Measurements from ENCODE around the gene MYF6. TPM values are rescaled to one million over a fixed set of nuclear protein-coding genes. Genes with fewer than 3 reads are reported as not detected.
A peak's percentile ranks its signal among the peaks of the same experiment; 100 is the strongest.

Gene MYF6
- total and polyA plus RNA-seq, 2 of the 8 experiments (the other 6 are each of a cell fraction or from before 2014, with no cell fraction given) = 0.39 TPM; not detected in 1

DNA sequence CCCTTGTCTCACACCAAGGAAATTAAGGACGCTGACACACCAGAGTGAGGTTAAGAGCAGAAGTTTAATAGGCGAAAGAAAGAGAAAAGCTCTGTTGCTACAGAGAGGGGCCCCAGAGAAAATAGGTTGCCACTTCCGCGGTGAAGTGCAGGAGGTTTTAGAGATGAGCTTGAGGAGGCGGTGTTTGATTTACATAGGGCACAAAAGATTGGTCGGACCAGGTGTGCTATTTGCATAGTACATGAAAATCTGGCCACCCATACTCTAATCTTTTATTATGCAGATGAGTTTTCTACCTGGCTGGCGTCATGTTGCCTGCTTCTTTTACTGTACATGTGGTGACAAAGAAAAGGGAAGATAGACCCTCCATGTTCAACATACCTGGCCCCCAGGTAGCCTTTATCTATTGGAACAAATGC is 23.3 kb upstream of the MYF6 start:
- H4K5ac ChIP-seq (ENCODE audit: insufficient read length, low read depth, low read length) = no peak overlapping the region
- H3K56ac ChIP-seq (replicated peaks; ENCODE audit: insufficient read length, low read depth, low read length) = no peak overlapping the region
- H3K4ac ChIP-seq (replicated peaks; ENCODE audit: insufficient read length, low read depth, low read length) = no peak overlapping the region
- H3K27me3 ChIP-seq (replicated peaks in 1 of 4; ENCODE audit: control insufficient read depth in 3 of 4, extremely low read depth in 1 of 4, insufficient read depth in 3 of 4, low read length in 3 of 4) = no peaks in the 10 kb centered on the region
- H3K18ac ChIP-seq (ENCODE audit: extremely low read depth, low read length) = no peak overlapping the region
- H3K4me3 ChIP-seq (ENCODE audit: extremely low read depth in 1 of 4, insufficient read depth in 2 of 4, low read depth in 3 of 4, low read length in 4 of 4) = peak overlapping the region in 2 of 4 experiments; percentile 7 to 51; a peak in 5 of 8 replicates
- FAIRE-seq (peak; percentile 98), DNase-seq (ENCODE audit: low read depth in 1 of 2, low spot score in 2 of 2) (peak in 1 of 2 experiments; percentile 61)
- ChIA-PET POLR2A (ENCODE audit: partially characterized antibody) (interaction anchor here (1.0 to 1.5 kb wide), 7 partner anchors 9 to 26 kb away, joined by 3 to 6 read pairs (median 4); no protein-coding TSS in a partner anchor), CTCF (ENCODE audit: partially characterized antibody) (interaction anchor here (0.9 to 1.4 kb wide), 3 partner anchors 11 to 51 kb away, joined by 3 to 10 read pairs (median 4); no protein-coding TSS in a partner anchor)
- H3K36me3 ChIP-seq (ENCODE audit: control insufficient read depth in 2 of 4, insufficient read depth in 4 of 4, low read length in 3 of 4) = no peaks in the 10 kb centered on the region
- no peaks in the 10 kb centered on the region for H4K20me1 ChIP-seq (replicated peaks in 1 of 2; ENCODE audit: control insufficient read depth in 1 of 2, insufficient read depth in 2 of 2, low read length in 2 of 2)
- peaks cover 0 to 9% (median 5%) of the 10 kb centered on the region in 4 experiments; a peak in 4 of 7 replicates for H3K4me1 ChIP-seq (replicated peaks in 1 of 4; ENCODE audit: control insufficient read depth in 3 of 4, insufficient read depth in 4 of 4, low read length in 3 of 4)
- no peak overlapping the region for H3K23ac ChIP-seq (ENCODE audit: insufficient read length)
- no peak overlapping the region for H3K14ac ChIP-seq (ENCODE audit: insufficient read length)
- H3K27ac ChIP-seq (ENCODE audit: low read depth, low read length) = peak overlapping the region; percentile 60; the same call in 1 of the 2 replicates
- H4K8ac ChIP-seq (ENCODE audit: extremely low read depth, insufficient read depth, low read length) = no peak overlapping the region
- no peaks in the 10 kb centered on the region for H3K9me3 ChIP-seq (ENCODE audit: insufficient read depth in 2 of 2, low read depth in 1 of 2, low read length in 1 of 2)
- H2BK120ac ChIP-seq (replicated peaks; ENCODE audit: low read depth, low read length) = no peak overlapping the region
- no peak overlapping the region for H2BK15ac ChIP-seq (ENCODE audit: low read length)
- no peak overlapping the region for H2BK5ac ChIP-seq (ENCODE audit: low read depth, low read length)
- H2AK5ac ChIP-seq (ENCODE audit: low read depth, low read length) = no peak overlapping the region
- H3K9ac ChIP-seq (replicated peaks in 1 of 4; ENCODE audit: extremely low read depth in 1 of 4, low read depth in 3 of 4, low read length in 3 of 4) = no peak overlapping the region
- H3K4me2 ChIP-seq (ENCODE audit: insufficient read depth in 1 of 2, low read depth in 2 of 2, low read length in 2 of 2) = peak overlapping the region; percentile 56 to 60
- H3K79me2 ChIP-seq (ENCODE audit: control insufficient read depth in 1 of 2, insufficient read depth in 2 of 2, low read length in 2 of 2) = no peaks in the 10 kb centered on the region
- H2AFZ ChIP-seq (ENCODE audit: low read length) = no peak overlapping the region
- no peaks in the 10 kb centered on the region; the same call in 1 of the 2 replicates for H3K23me2 ChIP-seq (ENCODE audit: low read depth, low read length)
- H2BK20ac ChIP-seq (ENCODE audit: low read length) = no peak overlapping the region
- 2% methylated on average over 7 of the region's 7 CpGs; no CpG with 5 or more reads in 1 of the 2 experiments for WGBS, 2 experiments (ENCODE audit: extremely low coverage in 1 of 2, insufficient coverage in 1 of 2, insufficient read length in 1 of 2, insufficient replicate concordance in 2 of 2, low coverage in 1 of 2, low lambda C conversion rate in 2 of 2, missing lambda C conversion rate in 1 of 2)
- no peak overlapping the region for H4K91ac ChIP-seq (replicated peaks; ENCODE audit: insufficient read length, low read length)
- no peak overlapping the region for H2BK12ac ChIP-seq (ENCODE audit: low read depth, low read length)
- no peaks in the 10 kb centered on the region for H3K79me1 ChIP-seq (ENCODE audit: low read depth, low read length)
- no peak for TF ChIP-seq SAP30 (IDR thresholded peaks at IDR 0.05; ENCODE audit: insufficient read depth, insufficient replicate concordance, low read length)
- no peak for TF ChIP-seq HDAC6 (IDR thresholded peaks at IDR 0.05; ENCODE audit: low read depth, low read length)
- no peak for TF ChIP-seq JUN (IDR thresholded peaks at IDR 0.05; ENCODE audit: low read depth, low read length)
- no peak for TF ChIP-seq KDM1A (IDR thresholded peaks at IDR 0.05; ENCODE audit: borderline replicate concordance, low read length)
- no peak for TF ChIP-seq KDM4A (IDR thresholded peaks at IDR 0.05; ENCODE audit: low read depth, low read length, severe bottlenecking)
- TF ChIP-seq EGR1 (IDR thresholded peaks at IDR 0.05; ENCODE audit: borderline replicate concordance, low read depth, low read length) = no peak
- 0 out of 4 replicates have a peak, but pooled peaks of 1 of the 2 experiments have one; percentile 2 for TF ChIP-seq RAD21 (IDR thresholded peaks at IDR 0.05 in 1 of 2, conservative IDR thresholded peaks at IDR 0.05 in 1 of 2; ENCODE audit: low read depth in 2 of 2, low read length in 2 of 2)
- TF ChIP-seq MAFK (IDR thresholded peaks at IDR 0.05; ENCODE audit: low read depth, low read length) = no peak
- TF ChIP-seq PHF8 (conservative IDR thresholded peaks at IDR 0.05; ENCODE audit: low read depth, low read length) = no peak
- no peak for TF ChIP-seq EZH2 (IDR thresholded peaks at IDR 0.05; ENCODE audit: low read depth, low read length, severe bottlenecking)
- TF ChIP-seq TAF7 (optimal IDR thresholded peaks at IDR 0.05; ENCODE audit: borderline replicate concordance, low read depth, low read length) = no peak
- TF ChIP-seq BACH1 (IDR thresholded peaks at IDR 0.05; ENCODE audit: low read length) = no peak
- no peak for TF ChIP-seq RBBP5 (IDR thresholded peaks at IDR 0.05; ENCODE audit: borderline replicate concordance, low read depth, low read length)

All from H1 (cell line).